ENCODE data around the gene UBAP1. TPM values are rescaled to one million over a fixed set of nuclear protein-coding genes. Genes with fewer than 3 reads are reported as not detected.
"Not testable (repeated sequence)": the region's sequence is repeated elsewhere in the genome, so short reads cannot be mapped to it uniquely, and the experiment has no call there.

The UBAP1 gene
- total RNA-seq, 1 experiment from 2014 or later = 20.7 TPM

DNA sequence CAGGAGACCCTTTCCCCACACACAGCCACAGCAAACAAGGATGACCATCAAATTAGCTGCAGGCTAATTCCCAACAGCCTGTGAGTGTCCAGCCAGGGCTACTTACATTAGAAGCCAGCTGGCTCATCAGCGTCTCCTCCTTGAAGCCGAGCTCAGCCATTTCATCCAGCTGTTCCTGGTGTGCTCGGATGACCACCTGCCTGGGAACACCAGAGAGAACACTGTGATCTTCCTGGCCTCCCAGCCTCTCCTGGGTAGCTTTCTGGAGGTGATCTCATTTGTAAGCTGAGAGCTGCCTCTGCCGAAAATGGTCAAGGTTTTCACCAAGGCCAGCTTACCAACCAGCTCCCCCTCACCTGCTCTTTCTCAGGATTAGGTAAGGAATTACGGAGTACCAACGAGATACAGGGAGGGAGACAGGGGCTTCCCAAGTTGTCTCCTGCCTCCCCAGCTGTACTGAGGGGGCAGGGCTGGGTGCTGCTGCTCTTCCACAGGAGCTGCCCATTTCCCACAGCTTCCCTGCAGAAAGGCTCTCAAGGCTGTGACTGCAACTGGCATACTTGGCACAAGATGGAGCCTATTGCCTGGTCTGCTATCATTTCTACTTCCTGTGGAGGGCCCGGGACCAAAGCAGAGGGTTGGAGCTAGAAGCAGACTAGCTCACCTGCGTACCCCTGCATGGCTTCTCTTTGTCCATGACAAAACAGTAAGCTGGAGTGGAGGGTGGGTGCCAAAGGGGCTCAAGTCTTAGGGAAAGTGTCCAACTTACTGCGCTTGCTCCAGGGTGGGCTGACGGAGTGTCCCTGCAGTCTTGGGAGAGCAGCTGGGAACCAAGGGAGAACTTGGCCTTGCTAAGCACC is 76.4 kb downstream of the UBAP1 start:
- no peak for DNase-seq (ENCODE audit: extremely low read depth, low read depth)

DNA sequence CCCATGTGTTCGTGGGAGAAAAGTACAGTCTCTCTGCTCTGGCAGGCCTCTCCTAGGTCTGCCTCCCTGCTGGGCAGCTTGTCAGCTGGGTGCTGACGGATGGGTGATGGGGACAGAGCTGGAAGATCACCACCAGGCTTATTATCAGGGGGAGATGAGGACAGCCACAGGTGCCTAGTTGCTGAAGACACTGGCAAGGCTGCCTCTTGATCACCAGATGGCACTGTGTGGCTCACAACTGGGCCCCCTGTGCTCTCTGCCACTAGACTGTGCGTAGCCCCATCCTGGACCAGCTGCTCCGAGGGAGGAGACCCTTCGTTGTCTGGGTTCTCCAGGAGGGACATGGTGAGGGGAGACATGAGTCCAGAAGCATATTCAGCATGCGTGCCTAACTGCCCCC is 77.3 kb downstream of the UBAP1 start:
- DNase-seq (ENCODE audit: extremely low read depth, low read depth) = no peak

DNA sequence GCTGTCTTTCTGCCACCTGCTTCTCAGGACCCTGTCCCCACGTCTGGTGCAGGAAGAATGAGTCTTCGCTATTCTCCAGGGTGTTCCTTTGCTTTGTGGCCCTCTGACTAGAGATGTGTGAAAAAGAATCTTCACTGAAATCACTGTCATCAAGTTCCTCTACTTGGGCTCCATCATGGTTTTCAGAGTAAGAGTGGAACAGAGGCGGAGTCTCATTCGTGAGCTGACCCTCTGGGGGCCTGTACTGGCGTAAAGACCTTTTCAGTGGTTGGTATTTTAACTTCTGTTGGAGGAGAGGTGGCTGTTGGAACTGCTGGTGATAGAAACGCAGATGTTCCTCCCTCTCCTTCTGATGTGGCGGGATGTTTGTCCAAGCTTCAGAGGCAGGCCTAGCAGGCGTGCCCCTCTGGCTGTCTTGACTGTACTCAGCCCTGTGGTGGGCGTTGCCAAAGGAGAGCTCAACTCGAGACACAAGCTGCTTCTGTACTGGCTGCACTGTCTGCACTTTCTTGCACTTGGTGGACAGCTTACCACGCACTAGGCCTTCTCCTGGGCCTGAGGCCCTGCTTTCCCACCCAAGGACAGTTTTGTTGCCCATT is 78.2 kb downstream of the UBAP1 start:
- DNase-seq (ENCODE audit: extremely low read depth, low read depth) = no peak

DNA sequence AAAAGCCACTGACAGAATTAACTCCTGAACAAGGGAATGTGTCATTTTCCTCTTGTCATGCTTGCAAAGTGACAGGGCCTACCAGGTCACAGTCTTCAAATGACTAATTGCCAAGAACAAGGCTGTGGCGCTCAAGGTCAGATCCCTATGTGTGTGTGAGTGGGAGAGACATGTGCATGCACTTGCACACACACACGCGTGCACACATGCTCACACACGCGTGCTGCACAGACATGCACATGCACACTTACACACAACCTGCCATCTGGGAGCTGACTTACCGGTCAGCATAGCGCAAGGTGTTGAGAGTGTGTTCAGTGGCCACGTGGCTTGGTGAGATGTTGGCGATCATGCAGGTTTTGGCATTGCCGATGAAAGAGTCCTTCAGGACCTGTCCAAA is 80.5 kb downstream of the UBAP1 start:
- no peak for DNase-seq (ENCODE audit: extremely low read depth, low read depth)

DNA sequence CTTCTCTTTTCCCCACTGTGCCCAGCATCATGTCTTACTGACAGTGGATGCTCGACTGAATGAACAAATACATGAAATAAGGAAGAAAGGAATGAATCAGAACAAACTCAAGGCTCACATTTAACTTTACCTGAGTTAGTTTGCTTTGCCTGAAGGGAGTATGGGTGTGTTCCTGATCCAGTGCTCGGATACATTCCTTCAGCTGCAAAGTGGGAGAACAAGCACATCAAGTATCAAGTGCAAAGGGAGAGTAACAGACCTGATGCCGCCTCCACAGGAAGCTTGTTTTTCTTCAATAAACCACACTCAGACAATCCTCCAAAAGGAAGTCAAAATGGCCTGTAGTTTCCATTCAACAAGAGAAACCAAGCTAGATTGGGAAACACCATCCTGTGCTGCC is 84.1 kb downstream of the UBAP1 start:
- no peak for DNase-seq (ENCODE audit: extremely low read depth, low read depth)

DNA sequence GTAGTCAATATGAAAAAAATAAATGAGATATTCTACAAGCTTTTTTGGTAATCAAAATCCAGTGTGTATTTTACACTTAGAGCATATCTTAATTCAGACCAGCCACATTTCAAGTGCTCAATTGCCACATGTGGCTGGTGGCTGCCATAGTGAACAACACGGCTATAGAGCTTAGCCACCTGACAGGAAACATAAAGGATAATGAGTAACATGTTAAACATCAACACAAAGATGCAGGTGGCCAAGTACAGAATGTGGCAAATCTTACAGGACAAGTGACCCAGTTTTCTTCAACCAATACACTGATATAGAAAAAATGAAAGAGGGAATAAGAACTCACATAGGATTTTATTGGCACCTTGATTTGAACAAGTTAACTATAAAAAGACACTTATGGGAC is 88.8 kb downstream of the UBAP1 start:
- no peak for DNase-seq (ENCODE audit: extremely low read depth, low read depth)

GRCh38 chr9:34271265-34272006 is 92.6 kb downstream of the UBAP1 start:
- no peak for DNase-seq (ENCODE audit: extremely low read depth, low read depth)

GRCh38 chr9:34272101-34272541 is 93.3 kb downstream of the UBAP1 start:
- no peak for DNase-seq (ENCODE audit: extremely low read depth, low read depth)

DNA sequence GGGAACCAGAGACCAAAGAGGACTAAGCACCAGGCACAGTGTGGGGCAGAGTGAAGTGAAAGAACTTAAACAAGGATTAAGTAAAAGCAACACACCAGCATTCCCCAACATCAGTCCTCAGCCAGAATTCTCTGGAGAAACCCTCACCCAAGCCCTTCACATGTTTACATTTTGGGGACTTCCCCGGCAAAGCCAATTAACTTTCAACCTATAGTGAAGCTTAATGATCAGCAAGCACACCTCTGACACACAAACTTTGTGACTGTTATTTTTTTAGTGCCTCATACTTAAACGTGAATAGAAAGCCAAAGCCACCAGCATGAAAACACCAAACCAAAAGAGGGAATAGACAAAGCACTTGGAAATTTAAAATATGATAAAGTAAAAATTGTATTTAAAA is 94.7 kb downstream of the UBAP1 start:
- not testable (repeated sequence) for DNase-seq (ENCODE audit: extremely low read depth, low read depth)

GRCh38 chr9:34275811-34276210 is 97.0 kb downstream of the UBAP1 start:
- DNase-seq (ENCODE audit: extremely low read depth, low read depth) = no peak

DNA sequence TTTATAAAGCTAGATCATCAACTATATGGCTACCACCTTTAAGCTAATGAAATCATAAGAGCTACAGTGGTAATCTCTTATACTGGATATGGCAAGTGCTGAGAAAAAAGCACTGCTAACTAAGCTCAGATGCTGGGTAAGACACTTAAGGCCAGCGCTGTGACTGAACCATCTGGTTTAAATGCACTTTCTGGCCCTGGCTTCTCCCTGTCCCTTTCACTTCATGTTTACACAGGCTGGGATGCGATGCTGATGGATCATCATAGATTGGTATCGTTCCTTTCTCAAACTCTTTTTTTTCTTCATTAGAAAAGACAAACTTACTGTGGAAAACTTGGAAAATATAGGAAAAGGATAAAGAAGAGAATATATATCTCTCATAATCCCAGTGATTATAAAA is 97.9 kb downstream of the UBAP1 start:
- DNase-seq (ENCODE audit: extremely low read depth, low read depth) = no peak

- no peak for DNase-seq (ENCODE audit: extremely low read depth, low read depth)
These were observed 100.6 kb downstream of the UBAP1 start for GRCh38 chr9:34279411-34279810.

- DNase-seq (ENCODE audit: extremely low read depth, low read depth) = no peak
These were observed 103.3 kb downstream of the UBAP1 start for GRCh38 chr9:34282096-34282495.

- DNase-seq (ENCODE audit: extremely low read depth, low read depth) = no peak
These were observed 110.3 kb downstream of the UBAP1 start for GRCh38 chr9:34289159-34289558.

DNA sequence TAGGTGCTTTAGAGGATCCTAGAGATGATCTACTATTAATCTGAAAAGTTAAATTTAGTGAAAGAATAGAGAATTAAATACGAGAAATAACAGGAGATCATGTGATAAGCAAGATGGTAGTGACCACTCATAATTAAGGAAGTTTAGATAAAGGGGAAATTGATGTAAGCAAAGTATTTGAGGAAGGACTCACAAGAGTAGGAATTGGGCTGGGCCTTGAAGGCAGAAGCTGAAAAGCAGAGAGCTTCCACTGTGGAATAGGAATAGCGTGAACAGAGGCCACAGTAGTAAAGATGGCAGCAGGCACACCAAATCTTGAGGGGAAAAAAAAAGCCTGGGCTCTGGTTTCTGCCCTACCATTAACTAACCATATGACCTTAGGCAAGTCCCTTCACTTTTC is 112.2 kb downstream of the UBAP1 start:
- DNase-seq (ENCODE audit: extremely low read depth, low read depth) = no peak

- DNase-seq (ENCODE audit: extremely low read depth, low read depth) = no peak
These were observed 112.6 kb downstream of the UBAP1 start for GRCh38 chr9:34291423-34291822.

GRCh38 chr9:34292552-34292951 is 113.7 kb downstream of the UBAP1 start:
- no peak for DNase-seq (ENCODE audit: extremely low read depth, low read depth)

DNA sequence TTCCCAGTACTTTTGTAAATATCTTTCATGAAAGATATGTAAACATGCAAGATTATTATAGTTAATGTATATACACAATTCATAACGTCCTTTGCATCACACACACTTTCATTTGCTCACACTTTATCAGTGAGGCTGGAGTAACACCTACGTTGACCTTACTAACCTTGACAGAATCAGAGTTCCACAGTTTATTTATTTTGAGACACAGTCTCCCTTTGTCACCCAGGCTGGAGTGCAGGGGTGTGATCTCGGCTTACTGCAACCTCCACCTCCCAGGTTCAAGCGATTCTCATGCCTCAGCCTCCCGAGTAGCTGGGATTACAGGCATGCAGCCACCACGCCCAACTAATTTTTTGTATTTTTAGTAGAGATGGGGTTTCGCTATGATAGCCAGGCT is 122.2 kb downstream of the UBAP1 start:
- not testable (repeated sequence) for DNase-seq (ENCODE audit: extremely low read depth, low read depth)

All from NCI-H460 (cell line).